Fibroblast of the aortic adventitia (primary cell): ENCODE data around the gene RELCH. TPM values are rescaled to one million over a fixed set of nuclear protein-coding genes. Genes with fewer than 3 reads are reported as not detected.
A peak's percentile ranks its signal among the peaks of the same experiment; 100 is the strongest.

Experiments
- DNase-seq: peaks from one replicate; pipeline ENCODE4 v3.0.0-alpha.2; 2010; ENCODE audit warnings: low read depth
- H3K4me3 ChIP-seq: 2 replicates; pipeline ENCODE4 v1.5.1; 2011; ENCODE audit warnings: low read depth, mild to moderate bottlenecking, control low read depth, low read length, moderate library complexity
- CTCF ChIP-seq: IDR thresholded peaks from 2 replicates; pipeline ENCODE4 v1.5.1; 2011; ENCODE audit warnings: mild to moderate bottlenecking, low read length, control low read depth, inconsistent platforms; ENCODE audit not compliant: insufficient read depth
- total RNA-seq: library from RNA; depleted of rRNA; stranded (reverse); fragments of >200 nt; gene quantifications from 2 replicates; pipeline ENCODE4 v1.2.3, GENCODE V29; 2012; ENCODE audit warnings: low replicate concordance

Gene RELCH
- total RNA-seq, 1 donor: 44.0 TPM

GRCh38 chr18:62245177-62245576, 58.1 kb downstream of the RELCH start:
- no peak overlapping the region for H3K4me3 ChIP-seq
- TF ChIP-seq CTCF: no peak
- no peak for DNase-seq

- TF ChIP-seq CTCF: no peak
- no peak for DNase-seq
- no peak overlapping the region for H3K4me3 ChIP-seq
These were observed 58.6 kb downstream of the RELCH start for GRCh38 chr18:62245699-62246098.

DNA sequence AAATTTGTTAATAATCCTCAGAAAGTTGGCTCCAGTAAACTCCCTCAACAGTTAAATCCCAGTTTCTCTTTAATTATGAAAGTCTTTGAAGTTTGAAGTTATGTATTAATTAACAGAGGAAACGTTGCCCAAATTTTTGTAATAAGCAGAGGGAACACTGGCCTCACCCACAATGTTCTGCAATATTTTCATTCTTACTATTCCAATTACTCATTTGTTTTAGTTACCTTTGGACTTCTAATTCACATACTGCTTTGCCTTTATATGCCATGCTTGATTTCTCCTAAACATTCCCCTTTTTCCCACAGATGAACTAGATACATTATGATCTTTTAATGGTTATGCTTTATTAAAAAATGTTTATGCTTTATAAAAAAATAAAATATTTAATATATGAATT, 61.3 kb downstream of the RELCH start:
- DNase-seq: no peak
- TF ChIP-seq CTCF: no peak
- H3K4me3 ChIP-seq: no peak overlapping the region

DNA sequence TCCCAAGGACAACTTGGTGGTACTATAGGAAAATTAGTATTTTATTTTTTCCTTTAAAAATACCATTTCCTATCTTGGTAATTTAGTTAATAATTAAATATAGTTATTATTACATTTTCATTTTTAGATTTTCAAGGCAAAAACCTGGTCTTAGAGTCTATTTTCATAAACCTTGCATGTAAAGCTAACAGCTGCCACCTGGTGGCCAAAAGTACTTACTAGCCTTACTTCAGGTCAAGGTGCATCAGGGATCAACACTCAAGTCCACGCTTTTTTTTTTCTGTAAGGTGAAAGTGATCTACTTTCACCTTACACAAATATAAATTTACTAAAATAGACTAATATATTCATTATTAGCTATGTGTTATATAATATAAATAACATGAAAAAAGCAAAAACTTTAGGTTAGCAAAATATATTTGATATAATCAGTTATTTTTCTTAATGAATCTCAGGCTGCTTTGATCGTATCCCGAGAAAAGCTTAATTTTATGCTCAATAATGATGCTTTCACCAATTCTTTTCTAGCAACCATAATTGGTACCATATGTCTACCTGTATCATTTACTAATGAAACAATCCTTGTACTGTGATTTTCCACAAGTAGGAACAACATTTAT, 62.5 kb downstream of the RELCH start:
- peak; percentile 88 for DNase-seq
- no peak overlapping the region for H3K4me3 ChIP-seq
- TF ChIP-seq CTCF: peak; percentile 80

GRCh38 chr18:62250475-62250874, 63.4 kb downstream of the RELCH start:
- DNase-seq: no peak
- no peak for TF ChIP-seq CTCF
- H3K4me3 ChIP-seq: no peak overlapping the region

DNA sequence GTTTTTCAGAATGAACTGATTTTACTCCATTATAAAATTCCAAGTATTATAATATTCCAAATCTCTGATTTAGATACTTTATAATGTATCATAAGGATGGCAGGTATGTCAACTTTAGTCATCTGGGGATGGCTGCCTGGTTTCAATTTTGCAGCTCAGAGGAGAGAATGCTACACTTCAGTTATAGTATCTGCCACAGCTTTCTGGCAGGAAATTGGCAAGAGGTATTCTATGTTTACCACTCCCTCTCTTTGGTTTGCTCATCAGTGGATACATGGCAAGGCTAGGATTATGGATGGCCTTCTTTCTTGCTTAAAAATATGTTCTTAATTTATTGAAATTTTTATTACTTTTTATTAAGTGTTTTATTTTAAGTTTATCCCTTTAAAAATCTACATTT, 71.0 kb downstream of the RELCH start:
- no peak for TF ChIP-seq CTCF
- no peak for DNase-seq
- H3K4me3 ChIP-seq: no peak overlapping the region

- no peak for DNase-seq
- no peak for TF ChIP-seq CTCF
These were observed 71.6 kb downstream of the RELCH start for GRCh38 chr18:62258616-62259015.

More at GRCh38 chr18:62258616-62259015, 71.6 kb downstream of the RELCH start:
- H3K4me3 ChIP-seq: no peak overlapping the region
